Suprapubic skin (tissue), 4 donors: ENCODE data around the gene VPS52. TPM values are rescaled to one million over a fixed set of nuclear protein-coding genes. Genes with fewer than 3 reads are reported as not detected.

ENCODE experiments used
- DNase-seq, 2 donors: peaks; one replicate each; pipeline ENCODE4 v3.0.0-alpha.2; 2019; ENCODE audit warnings: low spot score in 2 of 2
- H3K27ac ChIP-seq: fragments of 200-600 bp; sonication (generic); one replicate; pipeline ENCODE4 v1.5.1; 2019
- H3K27me3 ChIP-seq: fragments of 200-600 bp; sonication (generic); one replicate; pipeline ENCODE4 v1.5.1; 2019
- H3K36me3 ChIP-seq: fragments of 200-600 bp; sonication (generic); one replicate; pipeline ENCODE4 v1.5.1; 2019
- H3K4me1 ChIP-seq: fragments of 200-600 bp; sonication (generic); one replicate; pipeline ENCODE4 v1.5.1; 2019
- H3K4me3 ChIP-seq: fragments of 200-600 bp; sonication (generic); one replicate; pipeline ENCODE4 v1.5.1; 2019; ENCODE audit warnings: mild to moderate bottlenecking
- H3K9me3 ChIP-seq: fragments of 200-600 bp; sonication (generic); one replicate; pipeline ENCODE4 v1.5.1; 2019
- EP300 ChIP-seq: sonication (generic); formaldehyde crosslinking; IDR thresholded peaks from one replicate; pipeline ENCODE4 v1.6.1; 2017; ENCODE audit warnings: antibody characterized with exemption
- POLR2A ChIP-seq, 2 donors: fragments of 450-650 bp; IDR thresholded peaks; one replicate each; pipeline ENCODE4 v1.6.1; 2017; ENCODE audit warnings: antibody characterized with exemption in 2 of 2, mild to moderate bottlenecking in 2 of 2, moderate library complexity in 2 of 2
- POLR2AphosphoS5 ChIP-seq, 3 donors: sonication (generic); formaldehyde crosslinking; IDR thresholded peaks; one replicate each; pipeline ENCODE4 v1.6.1; 2017; ENCODE audit warnings: antibody characterized with exemption in 3 of 3
- WGBS: methylation state at CpG from one replicate; pipeline ENCODE4 v1.1.5; 2018; 5-methylcytosine and 5-hydroxymethylcytosine counted together
- total RNA-seq, 4 donors: library from RNA; depleted of rRNA; stranded (reverse); fragments of >200 nt; gene quantifications; one replicate each; pipeline ENCODE4 v1.1.0, GENCODE V29; 2016
- TF ChIP-seq, protein P1 (sequence below), 2 donors: fragments of 200-600 bp in 1 of 2; fragments of 450-650 bp in 1 of 2; sonication (generic) in 1 of 2; IDR thresholded peaks; one replicate each; pipeline ENCODE4 v1.5.1; 2016 to 2019; ENCODE audit warnings: antibody characterized with exemption in 2 of 2, mild to moderate bottlenecking in 1 of 2, moderate library complexity in 1 of 2

Gene VPS52
- total RNA-seq, 4 donors from 2014 or later: 44.4 to 75.1 (median 59.0) TPM

DNA sequence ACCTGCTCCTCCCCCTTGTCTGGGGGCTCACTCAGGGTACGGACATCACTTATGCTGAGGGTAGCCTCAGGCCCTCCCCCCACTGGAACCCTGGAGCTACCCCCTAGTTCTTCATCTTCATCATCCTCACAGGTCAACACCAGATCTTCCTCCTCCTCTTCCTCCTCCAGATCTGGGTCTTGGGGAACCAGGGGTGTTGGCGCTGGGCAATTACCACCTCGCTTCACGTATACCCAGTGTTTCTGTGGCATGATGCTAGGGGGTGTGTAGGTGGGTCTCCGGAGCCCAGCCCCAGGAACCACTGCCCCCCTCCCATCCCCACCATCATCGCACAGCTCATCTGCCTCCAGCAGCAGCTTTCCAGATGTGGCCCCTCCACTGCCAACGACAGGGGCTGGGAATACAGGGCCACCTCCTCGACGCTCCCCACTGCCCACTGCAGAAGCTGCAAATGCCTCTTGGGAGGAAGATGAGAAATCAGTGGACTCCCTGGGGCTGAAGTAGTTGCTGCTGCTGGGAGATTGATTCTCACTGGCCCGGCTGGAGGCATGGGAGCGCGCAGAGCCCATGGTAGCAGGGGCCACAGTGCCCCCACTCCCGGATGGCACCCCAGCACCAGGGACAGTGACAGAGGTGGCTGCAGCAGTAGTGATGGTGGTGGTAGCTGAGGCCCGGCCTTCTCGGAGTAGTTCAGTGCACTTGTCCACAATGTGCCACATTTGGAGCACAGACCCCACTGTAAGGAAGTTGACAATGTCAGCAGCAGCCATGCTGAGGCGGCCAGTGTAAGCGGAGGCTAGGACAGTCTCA, 44.3 kb upstream of the VPS52 start:
- Histone ChIP-seq H3K36me3 (peaks cover 22% of the 10 kb centered on the region), H3K9me3 (no peaks in the 10 kb centered on the region), H3K4me1 (peaks cover 72% of the 10 kb centered on the region), H3K4me3 (no peak overlapping the region), H3K27me3 (no peaks in the 10 kb centered on the region), H3K27ac (no peak overlapping the region)
- DNase-seq: peak in 1 of 2 donors; percentile 65
- WGBS: 91% methylated on average over 10 of the region's 17 CpGs
- TF ChIP-seq POLR2A (IDR thresholded peaks at IDR 0.05) (no peak), POLR2AphosphoS5 (IDR thresholded peaks at IDR 0.05) (no peak), EP300 (no peak)
- TF ChIP-seq, protein P1, sequence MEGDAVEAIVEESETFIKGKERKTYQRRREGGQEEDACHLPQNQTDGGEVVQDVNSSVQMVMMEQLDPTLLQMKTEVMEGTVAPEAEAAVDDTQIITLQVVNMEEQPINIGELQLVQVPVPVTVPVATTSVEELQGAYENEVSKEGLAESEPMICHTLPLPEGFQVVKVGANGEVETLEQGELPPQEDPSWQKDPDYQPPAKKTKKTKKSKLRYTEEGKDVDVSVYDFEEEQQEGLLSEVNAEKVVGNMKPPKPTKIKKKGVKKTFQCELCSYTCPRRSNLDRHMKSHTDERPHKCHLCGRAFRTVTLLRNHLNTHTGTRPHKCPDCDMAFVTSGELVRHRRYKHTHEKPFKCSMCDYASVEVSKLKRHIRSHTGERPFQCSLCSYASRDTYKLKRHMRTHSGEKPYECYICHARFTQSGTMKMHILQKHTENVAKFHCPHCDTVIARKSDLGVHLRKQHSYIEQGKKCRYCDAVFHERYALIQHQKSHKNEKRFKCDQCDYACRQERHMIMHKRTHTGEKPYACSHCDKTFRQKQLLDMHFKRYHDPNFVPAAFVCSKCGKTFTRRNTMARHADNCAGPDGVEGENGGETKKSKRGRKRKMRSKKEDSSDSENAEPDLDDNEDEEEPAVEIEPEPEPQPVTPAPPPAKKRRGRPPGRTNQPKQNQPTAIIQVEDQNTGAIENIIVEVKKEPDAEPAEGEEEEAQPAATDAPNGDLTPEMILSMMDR (IDR thresholded peaks at IDR 0.05): no peak

DNA sequence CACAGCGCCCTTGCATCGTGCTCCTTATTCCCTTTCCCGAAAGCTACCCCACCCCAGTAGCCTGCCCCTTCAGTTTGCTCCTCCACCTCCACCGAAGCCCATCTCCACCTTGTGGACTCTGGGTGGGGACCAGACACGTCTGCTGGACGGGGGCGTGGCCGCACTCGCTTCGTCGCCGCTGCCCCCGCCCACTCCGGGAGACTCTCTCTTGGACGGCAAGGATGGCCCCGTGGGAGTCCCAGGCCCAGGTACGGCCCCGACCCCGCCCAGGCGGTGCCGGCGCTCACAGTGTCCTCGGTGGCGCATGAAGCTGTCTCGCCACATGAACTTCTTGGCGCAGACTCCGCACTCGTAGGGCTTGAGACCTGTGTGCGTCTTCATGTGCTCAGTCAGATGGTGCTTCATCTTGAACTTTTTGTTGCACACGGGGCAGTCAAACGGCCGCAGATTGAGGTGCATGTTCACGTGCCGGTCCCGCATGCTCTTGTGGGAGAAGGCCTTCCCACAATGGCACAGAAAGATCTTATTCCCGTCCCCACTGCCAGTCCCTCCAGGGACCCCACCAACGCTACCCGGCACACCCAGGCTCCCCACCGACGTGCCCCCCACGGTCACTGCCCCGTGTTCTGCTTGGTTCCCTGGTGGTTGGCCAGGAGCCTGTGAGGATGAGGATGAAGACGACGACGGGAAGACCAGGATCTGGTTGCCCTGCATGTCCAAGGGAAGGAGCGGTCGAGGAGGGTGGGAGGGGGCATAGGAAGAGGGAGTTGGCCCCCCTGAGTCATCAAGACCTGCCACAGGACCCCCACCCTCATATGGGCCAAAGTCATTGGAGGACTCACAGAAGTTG, 43.5 kb upstream of the VPS52 start:
- Histone ChIP-seq H3K27me3 (no peaks in the 10 kb centered on the region), H3K9me3 (no peaks in the 10 kb centered on the region), H3K4me1 (peaks cover 65% of the 10 kb centered on the region), H3K36me3 (peaks cover 14% of the 10 kb centered on the region), H3K27ac (peak overlapping the region; percentile 96), H3K4me3 (peak overlapping the region; percentile 81)
- peak in 1 of 2 donors; percentile 81 for DNase-seq
- WGBS: 39% methylated on average over 43 of the region's 47 CpGs
- TF ChIP-seq POLR2AphosphoS5 (IDR thresholded peaks at IDR 0.05) (no peak), EP300 (no peak), POLR2A (IDR thresholded peaks at IDR 0.05) (no peak)
- TF ChIP-seq, protein P1 (IDR thresholded peaks at IDR 0.05): no peak

DNA sequence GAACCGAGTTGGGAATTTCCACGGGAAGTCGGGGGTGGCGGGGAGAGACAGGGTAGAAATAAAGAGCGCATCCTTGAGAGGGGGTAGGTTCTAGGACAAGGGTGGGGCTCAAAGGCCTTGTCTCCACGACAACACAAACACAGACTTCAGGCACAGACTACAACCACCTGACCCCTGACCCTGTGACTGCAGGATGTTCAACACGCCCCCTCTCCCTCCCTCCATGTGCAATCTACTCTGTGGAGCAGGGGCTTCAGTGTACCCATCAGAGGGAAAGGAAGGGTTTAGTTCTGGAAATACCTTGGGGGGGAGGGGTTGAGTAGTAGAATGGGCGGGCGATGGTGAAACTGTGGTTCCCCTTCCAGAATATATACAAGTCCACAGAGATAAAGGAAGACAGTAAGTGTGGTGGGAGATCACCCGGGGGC, 42.9 kb upstream of the VPS52 start:
- DNase-seq: peak; percentile 86 to 91
- Histone ChIP-seq H3K27me3 (no peaks in the 10 kb centered on the region), H3K36me3 (peaks cover 8% of the 10 kb centered on the region), H3K9me3 (no peaks in the 10 kb centered on the region), H3K4me1 (peaks cover 59% of the 10 kb centered on the region), H3K27ac (peak overlapping the region; percentile 96), H3K4me3 (peak overlapping the region; percentile 81)
- peak in 1 of 2 donors; percentile 8 for TF ChIP-seq POLR2A (IDR thresholded peaks at IDR 0.05)
- TF ChIP-seq EP300: no peak
- peak in 1 of 3 donors; percentile 47 for TF ChIP-seq POLR2AphosphoS5 (IDR thresholded peaks at IDR 0.05)
- WGBS: under 1% methylated on average over 10 of the region's 10 CpGs

DNA sequence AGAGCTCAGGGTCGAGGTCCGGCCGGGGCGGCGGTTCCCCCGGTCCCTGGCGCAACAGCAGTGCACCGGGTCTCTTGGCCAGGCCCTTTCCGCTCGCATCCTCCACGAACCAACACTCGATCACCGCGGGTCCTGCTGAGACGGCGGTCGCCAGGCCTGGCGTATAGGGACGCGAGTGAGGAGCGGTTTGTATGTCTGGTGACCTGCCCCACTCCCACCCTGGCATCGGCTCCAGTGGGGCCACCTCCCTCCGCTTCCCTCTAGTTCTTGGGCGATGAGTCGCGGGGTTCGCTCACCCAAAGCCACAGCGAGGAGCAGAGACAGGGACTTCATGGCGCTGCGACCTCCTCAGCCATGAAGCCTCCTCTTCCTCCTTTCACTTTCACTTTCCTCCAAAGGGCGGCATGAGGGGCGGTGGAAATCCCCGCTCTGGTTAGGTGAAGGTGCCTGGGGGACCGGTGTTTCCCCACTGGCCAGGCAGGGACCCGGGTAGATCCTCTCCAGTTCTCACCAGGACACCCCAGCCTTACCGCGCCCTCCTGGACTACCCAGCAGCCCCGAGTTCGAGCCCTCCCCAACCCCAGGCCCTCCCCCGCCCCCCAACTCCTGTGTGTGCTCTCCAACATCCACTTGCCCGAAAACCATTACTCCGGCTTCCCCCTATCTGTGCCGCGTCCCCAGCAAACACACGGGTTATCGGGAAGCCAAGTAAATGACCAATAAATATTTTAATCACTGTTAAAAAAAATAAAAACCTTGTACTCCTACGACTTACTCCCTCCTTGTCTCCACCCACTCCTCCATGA, 42.2 kb upstream of the VPS52 start, which contains the start of gene TAPBP:
Gene TAPBP, minus strand, starts transcription at position 370 of the 806 bp plus-strand sequence. Its CDS starts 37 bp downstream, at position 333.
- no peaks in the 10 kb centered on the region for H3K9me3 ChIP-seq
- H3K27me3 ChIP-seq: no peaks in the 10 kb centered on the region
- peak within 1 kb of the TSS; percentile 81 for H3K4me3 ChIP-seq
- WGBS: 3% methylated on average over 35 of the region's 47 CpGs
- H3K36me3 ChIP-seq: peaks cover 2% of the 10 kb centered on the region
- TF ChIP-seq EP300: no peak
- TF ChIP-seq POLR2AphosphoS5 (IDR thresholded peaks at IDR 0.05): peak; percentile 27 to 66 (median 62)
- peak within 1 kb of the TSS; percentile 96 for H3K27ac ChIP-seq
- peak; percentile 87 for DNase-seq
- H3K4me1 ChIP-seq: peaks cover 52% of the 10 kb centered on the region

DNA sequence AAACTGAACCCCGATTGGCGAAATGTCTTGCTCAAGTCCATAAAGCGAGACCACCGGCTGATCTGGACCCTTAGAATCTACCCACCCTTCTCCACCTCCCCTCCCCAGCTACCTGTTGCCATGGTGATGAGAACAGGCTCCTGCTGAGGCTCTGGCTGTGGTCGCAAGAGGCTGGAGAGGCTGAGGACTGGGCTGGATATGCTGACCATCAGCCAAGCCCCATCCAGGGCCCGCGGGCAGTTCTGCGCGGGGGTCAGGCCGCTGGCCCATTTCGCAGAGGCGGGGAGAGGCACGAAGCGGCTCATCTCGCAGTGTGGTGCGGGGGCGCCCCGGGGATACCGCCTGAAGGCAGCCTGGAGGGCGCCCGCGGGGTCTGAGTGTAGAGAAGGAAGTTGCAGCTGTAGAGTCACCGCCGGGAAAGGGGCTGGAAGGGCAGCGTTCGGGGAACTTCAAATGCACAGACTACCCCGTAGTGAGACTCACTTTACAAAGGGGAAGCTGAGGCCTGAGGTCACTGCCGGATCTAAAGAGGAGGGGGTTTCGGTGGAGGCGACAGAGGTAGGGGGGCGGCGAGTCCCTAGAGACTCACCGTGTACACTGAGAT, 41.5 kb upstream of the VPS52 start:
- Histone ChIP-seq H3K27me3 (no peaks in the 10 kb centered on the region), H3K4me1 (peaks cover 46% of the 10 kb centered on the region), H3K4me3 (peak overlapping the region; percentile 81), H3K27ac (peak overlapping the region; percentile 96), H3K36me3 (peaks cover 4% of the 10 kb centered on the region), H3K9me3 (no peaks in the 10 kb centered on the region)
- peak in 1 of 2 donors; percentile 80 for DNase-seq
- TF ChIP-seq POLR2A (IDR thresholded peaks at IDR 0.05) (peak in 1 of 2 donors; percentile 33), POLR2AphosphoS5 (IDR thresholded peaks at IDR 0.05) (no peak)
- WGBS: under 1% methylated on average over 28 of the region's 33 CpGs
